GM12878 (cell line): Measurements from ENCODE around the gene ACTN2. TPM values are rescaled to one million over a fixed set of nuclear protein-coding genes. Genes with fewer than 3 reads are reported as not detected.

Experiments
- ATAC-seq: fragments of 200-7000 bp; cut with Tn5 transposase; 3 replicates; pipeline ENCODE4 v1.9.1; 2020; ENCODE audit warnings: mild to moderate bottlenecking, moderate library complexity
- BruUV-seq: library from RNA; stranded (reverse); fragments of 400-500 nt; replicated peaks from 2 replicates; lab custom pipeline; 2021; lab: Mats Ljungman, UMichigan
- CTCF ChIA-PET: fragments of 300-600 bp; sonication (Branson Sonifier 250); formaldehyde crosslinking; extraction: SDS; loops from one replicate; lab custom pipeline; 2021; ENCODE audit warnings: inconsistent platforms; lab: Yijun Ruan, JAX
- POLR2A ChIA-PET: fragments of 350-600 bp; formaldehyde crosslinking; extraction: SDS; loops from one replicate; lab custom pipeline; 2021; ENCODE audit warnings: inconsistent platforms; lab: Charles Lee
- RAD21 ChIA-PET: fragments of 300-600 bp; sonication (Branson Sonifier 250); formaldehyde crosslinking; loops from one replicate; lab custom pipeline; 2023; ENCODE audit warnings: antibody characterized with exemption; ENCODE audit not compliant: unreplicated experiment; lab: Charles Lee
- SMC1A ChIA-PET: fragments of 300-600 bp; sonication (Branson Sonifier 250); formaldehyde crosslinking; loops from one replicate; lab custom pipeline; 2023; ENCODE audit not compliant: unreplicated experiment, uncharacterized antibody; lab: Charles Lee
- DNase-seq: peaks from one replicate; pipeline ENCODE4 v3.0.0-alpha.2; 2011; ENCODE audit warnings: low read depth, low spot score
- FAIRE-seq: peaks from 3 replicates; lab custom pipeline; 2011; peaks lifted over from hg19 to GRCh38; lab: Jason Lieb, UNC
- H2AFZ ChIP-seq: 2 replicates; pipeline ENCODE4 v1.6.0; 2011; ENCODE audit warnings: low read depth, low read length, control low read depth; ENCODE audit not compliant: control insufficient read depth
- H3K27ac ChIP-seq: 2 replicates; pipeline ENCODE4 v1.5.1; 2011; ENCODE audit warnings: control low read depth; ENCODE audit not compliant: control insufficient read depth, insufficient read depth
- H3K27me3 ChIP-seq, 2 experiments: replicated peaks in 1 of 2; 2 replicates each; pipeline versions ENCODE4 v1.6.0 to v1.6.1; 2011; ENCODE audit warnings: low read length in 1 of 2; ENCODE audit not compliant: control insufficient read depth in 2 of 2, insufficient read depth in 2 of 2
- H3K36me3 ChIP-seq, 2 experiments: 2 replicates each; pipeline ENCODE4 v1.5.1; 2011; ENCODE audit warnings: low read length in 1 of 2; ENCODE audit not compliant: control insufficient read depth in 2 of 2, insufficient read depth in 2 of 2
- H3K4me1 ChIP-seq: 2 replicates; pipeline ENCODE4 v1.6.1; 2011; ENCODE audit warnings: mild to moderate bottlenecking, low read length, moderate library complexity, mixed read lengths; ENCODE audit not compliant: control insufficient read depth, insufficient read depth
- H3K4me2 ChIP-seq: 2 replicates; pipeline ENCODE4 v1.6.0; 2011; ENCODE audit warnings: control low read depth; ENCODE audit not compliant: control insufficient read depth, insufficient read depth
- H3K4me3 ChIP-seq: fragments of 200-600 bp; sonication (generic); 2 replicates; pipeline ENCODE4 v1.5.1; 2016
- H3K79me2 ChIP-seq: 2 replicates; pipeline ENCODE4 v1.6.0; 2011; ENCODE audit warnings: low read length; ENCODE audit not compliant: control insufficient read depth, insufficient read depth
- H3K9ac ChIP-seq: 2 replicates; pipeline ENCODE4 v1.8.0; 2011; ENCODE audit warnings: low read length, control low read depth, mixed read lengths; ENCODE audit not compliant: control insufficient read depth, insufficient read depth
- H3K9me3 ChIP-seq: replicated peaks from 3 replicates; pipeline ENCODE4 v1.5.1; 2011; ENCODE audit warnings: mild to moderate bottlenecking, low read length; ENCODE audit not compliant: control insufficient read depth, insufficient read depth
- H4K20me1 ChIP-seq: 2 replicates; pipeline ENCODE4 v1.6.0; 2011; ENCODE audit not compliant: control insufficient read depth, insufficient read depth
- BACH1 ChIP-seq: fragments of 450-650 bp; IDR thresholded peaks from 2 replicates; pipeline ENCODE4 v1.6.1; 2017; ENCODE audit warnings: mild to moderate bottlenecking, borderline replicate concordance
- EGR1 ChIP-seq, 2 experiments: IDR thresholded peaks; 1 replicate in 1 of 2; 2 replicates in 1 of 2; pipeline ENCODE4 v1.6.1; 2011 to 2012; ENCODE audit warnings: low read depth in 2 of 2, low read length in 2 of 2, borderline replicate concordance in 1 of 2, mild to moderate bottlenecking in 1 of 2, moderate library complexity in 1 of 2
- MYC ChIP-seq: IDR thresholded peaks from 2 replicates; pipeline ENCODE4 v1.6.1; 2011; ENCODE audit warnings: mild to moderate bottlenecking, low read length, moderate library complexity, inconsistent platforms; ENCODE audit not compliant: insufficient read depth, insufficient replicate concordance, insufficient read length, severe bottlenecking
- NRF1 ChIP-seq: conservative IDR thresholded peaks from 2 replicates; pipeline ENCODE4 v1.6.1; 2011; ENCODE audit warnings: mild to moderate bottlenecking, low read depth, low read length, improper control_type of control experiment
- SREBF1 ChIP-seq: IDR thresholded peaks from 2 replicates; pipeline ENCODE4 v1.6.1; 2012; ENCODE audit warnings: mild to moderate bottlenecking, low read length
- TCF12 ChIP-seq: IDR thresholded peaks from 2 replicates; pipeline ENCODE4 v1.6.1; 2011; ENCODE audit warnings: low read depth, mild to moderate bottlenecking, low read length
- WGBS: methylation state at CpG from one replicate; pipeline ENCODE4 v1.1.6; 2016; ENCODE audit warnings: low lambda C conversion rate; ENCODE audit not compliant: insufficient replicate concordance, insufficient coverage; ENCODE audit errors: missing lambda C conversion rate; 5-methylcytosine and 5-hydroxymethylcytosine counted together
- in situ Hi-C: fragments of 300-500 bp; cut with MboI; formaldehyde crosslinking; loops from 9 replicates; pipeline ENCODE4 v1.14.3; 2018; ENCODE audit warnings: mixed read lengths
- intact Hi-C: fragments of 100-400 bp; cut with micrococcal nuclease; formaldehyde crosslinking; loops from one replicate; pipeline ENCODE4 v1.14.2; 2022; ENCODE audit not compliant: unreplicated experiment
- polyA plus RNA-seq, 11 experiments: library from polyadenylated mRNA; depleted of rRNA in 4 of 11; unstranded in 6 of 11; stranded (reverse) in 5 of 11; fragments of >200 nt; fragmentation: Nextera tagmentation in 4 of 11; fragmentation: Illumina TruSeq in 1 of 11; extraction: Ambion mirVana in 4 of 11; extraction: Trizol in 1 of 11; gene quantifications; 1 replicate in 1 of 11; 2 replicates in 10 of 11; pipeline versions ENCODE4 v1.2.1 to v1.2.3, GENCODE V29; 2011 to 2016; ENCODE audit warnings: inconsistent platforms in 2 of 11, missing spikeins in 2 of 11, low read depth in 1 of 11
- total RNA-seq, 4 experiments: library from RNA; depleted of rRNA in 3 of 4; stranded (reverse); fragments of >200 nt in 3 of 4; fragmentation: Illumina TruSeq in 1 of 4; extraction: Trizol in 1 of 4; gene quantifications; 2 replicates each; pipeline versions ENCODE4 v1.2.1 to v1.2.3, GENCODE V29; 2013 to 2021
- TF ChIP-seq, protein P1 (sequence below): fragments of 450-650 bp; IDR thresholded peaks from 2 replicates; pipeline ENCODE4 v1.6.1; 2016; ENCODE audit warnings: mild to moderate bottlenecking
- TF ChIP-seq, protein P2 (sequence below): fragments of 450-650 bp; IDR thresholded peaks from 2 replicates; pipeline ENCODE4 v1.6.1; 2017; ENCODE audit warnings: mild to moderate bottlenecking
- TF ChIP-seq, protein P3 (sequence below): fragments of 150-350 bp; IDR thresholded peaks from 2 replicates; pipeline ENCODE4 v1.6.1; 2014; ENCODE audit warnings: mild to moderate bottlenecking, low read depth, low read length

The ACTN2 gene
- total and polyA plus RNA-seq, 10 of the 15 experiments (the other 5 are each of a cell fraction or from before 2014, with no cell fraction given): 0.10 TPM; not detected in 9

DNA sequence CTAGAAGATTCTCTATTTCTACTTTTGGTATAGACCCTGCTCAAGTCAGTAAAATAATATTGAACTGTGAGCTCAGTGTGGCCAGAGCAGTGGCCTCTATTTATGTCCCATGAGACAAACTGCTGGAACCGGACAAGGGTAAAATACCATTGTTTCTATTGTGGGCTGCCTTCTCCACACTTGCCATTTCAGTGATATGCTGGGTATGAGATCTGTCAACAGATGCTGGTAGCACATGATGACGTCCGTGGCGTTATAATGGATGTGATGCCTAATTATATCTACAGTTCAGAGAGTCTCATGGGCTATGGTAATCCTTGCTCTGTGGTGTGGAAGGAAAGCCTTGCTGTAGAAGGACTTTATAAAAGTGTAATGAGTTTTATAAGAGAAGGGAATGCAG lies 2.4 kb downstream of the ACTN2 start:
- H2AFZ ChIP-seq: no peak overlapping the region
- TF ChIP-seq MYC (no peak), NRF1 (no peak), BACH1 (no peak), SREBF1 (no peak), EGR1 (IDR thresholded peaks at IDR 0.05; ENCODE audit: borderline replicate concordance in 1 of 2, low read depth in 2 of 2, low read length in 2 of 2) (no peak), TCF12 (no peak)
- TF ChIP-seq, protein P1, sequence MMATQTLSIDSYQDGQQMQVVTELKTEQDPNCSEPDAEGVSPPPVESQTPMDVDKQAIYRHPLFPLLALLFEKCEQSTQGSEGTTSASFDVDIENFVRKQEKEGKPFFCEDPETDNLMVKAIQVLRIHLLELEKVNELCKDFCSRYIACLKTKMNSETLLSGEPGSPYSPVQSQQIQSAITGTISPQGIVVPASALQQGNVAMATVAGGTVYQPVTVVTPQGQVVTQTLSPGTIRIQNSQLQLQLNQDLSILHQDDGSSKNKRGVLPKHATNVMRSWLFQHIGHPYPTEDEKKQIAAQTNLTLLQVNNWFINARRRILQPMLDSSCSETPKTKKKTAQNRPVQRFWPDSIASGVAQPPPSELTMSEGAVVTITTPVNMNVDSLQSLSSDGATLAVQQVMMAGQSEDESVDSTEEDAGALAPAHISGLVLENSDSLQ: no peak
- TF ChIP-seq, protein P2, sequence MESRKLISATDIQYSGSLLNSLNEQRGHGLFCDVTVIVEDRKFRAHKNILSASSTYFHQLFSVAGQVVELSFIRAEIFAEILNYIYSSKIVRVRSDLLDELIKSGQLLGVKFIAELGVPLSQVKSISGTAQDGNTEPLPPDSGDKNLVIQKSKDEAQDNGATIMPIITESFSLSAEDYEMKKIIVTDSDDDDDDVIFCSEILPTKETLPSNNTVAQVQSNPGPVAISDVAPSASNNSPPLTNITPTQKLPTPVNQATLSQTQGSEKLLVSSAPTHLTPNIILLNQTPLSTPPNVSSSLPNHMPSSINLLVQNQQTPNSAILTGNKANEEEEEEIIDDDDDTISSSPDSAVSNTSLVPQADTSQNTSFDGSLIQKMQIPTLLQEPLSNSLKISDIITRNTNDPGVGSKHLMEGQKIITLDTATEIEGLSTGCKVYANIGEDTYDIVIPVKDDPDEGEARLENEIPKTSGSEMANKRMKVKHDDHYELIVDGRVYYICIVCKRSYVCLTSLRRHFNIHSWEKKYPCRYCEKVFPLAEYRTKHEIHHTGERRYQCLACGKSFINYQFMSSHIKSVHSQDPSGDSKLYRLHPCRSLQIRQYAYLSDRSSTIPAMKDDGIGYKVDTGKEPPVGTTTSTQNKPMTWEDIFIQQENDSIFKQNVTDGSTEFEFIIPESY: no peak
- TF ChIP-seq, protein P3, sequence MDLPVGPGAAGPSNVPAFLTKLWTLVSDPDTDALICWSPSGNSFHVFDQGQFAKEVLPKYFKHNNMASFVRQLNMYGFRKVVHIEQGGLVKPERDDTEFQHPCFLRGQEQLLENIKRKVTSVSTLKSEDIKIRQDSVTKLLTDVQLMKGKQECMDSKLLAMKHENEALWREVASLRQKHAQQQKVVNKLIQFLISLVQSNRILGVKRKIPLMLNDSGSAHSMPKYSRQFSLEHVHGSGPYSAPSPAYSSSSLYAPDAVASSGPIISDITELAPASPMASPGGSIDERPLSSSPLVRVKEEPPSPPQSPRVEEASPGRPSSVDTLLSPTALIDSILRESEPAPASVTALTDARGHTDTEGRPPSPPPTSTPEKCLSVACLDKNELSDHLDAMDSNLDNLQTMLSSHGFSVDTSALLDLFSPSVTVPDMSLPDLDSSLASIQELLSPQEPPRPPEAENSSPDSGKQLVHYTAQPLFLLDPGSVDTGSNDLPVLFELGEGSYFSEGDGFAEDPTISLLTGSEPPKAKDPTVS: no peak
- BruUV-seq: no TSS peak
- ChIA-PET SMC1A (no interaction called here), CTCF (no interaction called here), RAD21 (no interaction called here), POLR2A (no interaction called here)
- no peak overlapping the region for H3K27ac ChIP-seq
- no peaks in the 10 kb centered on the region for H4K20me1 ChIP-seq
- H3K4me2 ChIP-seq: no peak overlapping the region
- 61% methylated on average over 4 of the region's 4 CpGs for WGBS
- no peaks in the 10 kb centered on the region for H3K79me2 ChIP-seq
- ATAC-seq (no peak), FAIRE-seq (no peak), DNase-seq (no peak)
- intact Hi-C loops: no loop called here
- H3K36me3 ChIP-seq: no peaks in the 10 kb centered on the region
- no peak overlapping the region for H3K9ac ChIP-seq
- in situ Hi-C loops: no loop called here
- H3K9me3 ChIP-seq: no peaks in the 10 kb centered on the region
- no peaks in the 10 kb centered on the region for H3K4me1 ChIP-seq
- H3K27me3 ChIP-seq: peaks cover 2 to 3% of the 10 kb centered on the region in 2 experiments; a peak in 2 of 4 replicates
- H3K4me3 ChIP-seq: no peak overlapping the region
